ENCODE results near the gene PPIF.

GRCh38 chr10:79304479-79305087 is 42.7 kb upstream of the PPIF start:
- TF ChIP-seq CTCF (IDR thresholded peaks at IDR 0.05) = no peak
- TF ChIP-seq POLR2A (IDR thresholded peaks at IDR 0.05) = no peak
- no peak for TF ChIP-seq POLR2AphosphoS5 (IDR thresholded peaks at IDR 0.05)
